Nephron progenitor cell (in vitro differentiated cells): Measurements from ENCODE around the gene P2RY8.
A peak's percentile ranks its signal among the peaks of the same experiment; 100 is the strongest.

Experiments
- DNase-seq: peaks from one replicate; pipeline ENCODE4 v3.0.0; 2021
- H3K27ac Mint-ChIP-seq: 2 replicates; pipeline ENCODE4 v1.8.0; 2021; ENCODE audit warnings: mild to moderate bottlenecking, moderate library complexity, mixed read lengths
- H3K27me3 Mint-ChIP-seq: 2 replicates; pipeline ENCODE4 v1.8.0; 2021; ENCODE audit warnings: mild to moderate bottlenecking, low read depth, mixed read lengths; ENCODE audit not compliant: poor library complexity
- H3K36me3 Mint-ChIP-seq: 2 replicates; pipeline ENCODE4 v1.8.0; 2021; ENCODE audit warnings: low read depth, mixed read lengths
- H3K4me1 Mint-ChIP-seq: 2 replicates; pipeline ENCODE4 v1.8.0; 2021; ENCODE audit warnings: mixed read lengths
- H3K4me3 Mint-ChIP-seq: 2 replicates; pipeline ENCODE4 v1.8.0; 2021; ENCODE audit warnings: mild to moderate bottlenecking, moderate library complexity, mixed read lengths
- H3K9me3 Mint-ChIP-seq: 2 replicates; pipeline ENCODE4 v1.8.0; 2021; ENCODE audit warnings: mild to moderate bottlenecking, moderate library complexity, mixed read lengths
- CTCF ChIP-seq: fragments of 200-600 bp; sonication (generic); IDR thresholded peaks from 2 replicates; pipeline ENCODE4 v1.5.0; 2021; ENCODE audit warnings: antibody characterized with exemption

The P2RY8 gene

DNA sequence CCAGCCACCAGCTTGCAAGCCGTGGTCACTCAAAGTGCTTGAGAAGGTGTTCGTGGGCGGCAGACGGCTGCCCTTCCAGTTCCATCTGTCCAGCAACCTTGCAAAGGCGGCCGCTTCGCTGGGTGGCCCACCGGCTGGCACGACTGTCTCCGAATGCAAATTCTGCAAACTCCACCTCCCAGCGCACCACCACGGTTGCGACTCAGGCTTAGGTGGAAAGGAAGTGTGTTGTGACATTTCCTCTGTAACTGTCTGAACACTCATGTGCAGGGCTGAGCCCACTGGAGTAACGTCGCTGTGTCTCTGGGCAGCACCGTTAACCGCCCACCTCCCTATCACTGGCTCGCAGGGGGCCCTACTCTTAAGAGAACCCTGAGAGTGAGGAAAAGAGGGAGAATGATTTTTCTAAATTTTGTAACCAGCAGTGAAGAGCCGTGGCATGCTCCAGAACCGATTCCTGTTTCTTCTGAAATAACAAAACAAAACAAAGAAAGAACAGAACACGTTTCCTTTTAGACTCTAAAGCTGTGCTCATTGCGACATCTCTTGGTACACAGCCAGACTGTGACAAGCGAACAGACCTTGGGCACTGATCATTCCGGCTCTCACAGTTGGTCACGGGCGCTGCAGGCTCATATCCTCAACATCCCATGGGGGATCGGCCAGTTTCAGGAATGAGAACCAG is at the start of gene P2RY8:
Gene P2RY8, minus strand, starts transcription at position 155 of the 685 bp plus-strand sequence. CDS start 70,627 bp downstream, outside the sequence.
- Mint-ChIP-seq H3K4me3 (no peak within 1 kb of the TSS), H3K36me3 (no peaks in the 10 kb centered on the region), H3K27me3 (no peaks in the 10 kb centered on the region), H3K9me3 (no peaks in the 10 kb centered on the region), H3K4me1 (peaks cover 12% of the 10 kb centered on the region), H3K27ac (peak within 1 kb of the TSS; percentile 96)
- TF ChIP-seq CTCF = no peak
- no peak for DNase-seq

- Mint-ChIP-seq H3K4me1 (no peaks in the 10 kb centered on the region), H3K4me3 (no peak overlapping the region), H3K9me3 (peaks cover 14% of the 10 kb centered on the region), H3K27me3 (peaks cover 10% of the 10 kb centered on the region), H3K36me3 (no peaks in the 10 kb centered on the region), H3K27ac (no peak overlapping the region)
- no peak for TF ChIP-seq CTCF
- no peak for DNase-seq
Measured at GRCh38 chrX:1584237-1585011, 47.4 kb upstream of the P2RY8 start.

DNA sequence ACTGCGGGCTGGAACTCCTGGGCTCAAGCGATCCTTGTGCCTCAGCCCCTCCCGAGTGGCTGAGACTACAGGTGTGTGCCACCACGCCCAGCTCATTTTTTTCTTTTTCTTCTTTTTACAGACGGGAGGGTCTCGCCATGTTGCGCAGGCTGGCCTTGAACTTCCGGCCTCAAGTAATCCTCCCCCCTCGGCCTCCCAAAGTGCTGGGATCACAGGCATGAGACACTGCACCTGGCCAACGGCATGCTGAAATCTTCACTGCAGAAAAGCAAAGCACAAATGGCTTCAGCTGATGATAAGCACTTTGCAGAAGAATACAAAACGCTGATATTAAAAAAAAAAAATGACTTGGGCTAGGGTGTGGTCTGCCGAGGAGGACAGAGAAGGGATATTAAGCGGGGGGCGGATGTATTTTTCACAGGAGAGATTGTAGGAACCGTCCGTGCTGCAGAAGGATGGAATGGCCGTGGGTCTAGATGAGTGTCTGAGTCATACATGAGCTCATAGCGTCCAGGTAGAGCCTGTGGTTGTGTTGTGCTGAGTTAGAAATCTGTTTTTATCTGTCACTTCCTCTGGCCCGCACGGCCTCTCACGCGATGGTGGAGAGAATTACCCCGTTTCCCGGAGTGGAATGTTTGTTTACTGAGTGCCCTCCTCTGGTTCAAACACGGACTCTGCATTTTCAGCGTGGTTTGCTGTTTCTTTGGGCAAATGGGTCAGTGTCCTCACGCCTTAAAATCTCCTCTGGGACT is 45.9 kb upstream of the P2RY8 start:
- Mint-ChIP-seq H3K9me3 (peaks cover 14% of the 10 kb centered on the region), H3K4me3 (no peak overlapping the region), H3K4me1 (no peaks in the 10 kb centered on the region), H3K27me3 (peaks cover 10% of the 10 kb centered on the region), H3K27ac (no peak overlapping the region), H3K36me3 (no peaks in the 10 kb centered on the region)
- no peak for DNase-seq
- TF ChIP-seq CTCF = no peak

DNA sequence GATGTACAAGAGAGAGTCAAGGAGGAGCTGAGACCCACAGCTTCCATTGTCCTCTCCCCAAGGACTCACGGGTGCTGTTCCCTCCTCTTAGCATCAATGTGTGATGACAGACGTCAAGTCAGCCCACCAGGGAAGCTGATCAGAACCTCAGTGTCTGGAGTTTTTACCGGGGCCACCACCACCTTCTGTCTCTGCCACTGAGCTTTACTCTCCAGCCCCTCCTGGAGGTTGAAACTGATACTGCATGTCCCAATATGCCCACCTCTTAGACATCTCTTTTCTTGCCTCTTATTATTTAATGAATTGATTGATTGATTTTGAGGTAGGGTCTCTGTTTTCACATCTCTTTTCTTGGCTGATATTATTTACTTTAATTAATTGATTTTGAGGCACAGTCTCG is 44.1 kb upstream of the P2RY8 start:
- peaks cover 14% of the 10 kb centered on the region for H3K9me3 Mint-ChIP-seq
- no peaks in the 10 kb centered on the region for H3K4me1 Mint-ChIP-seq
- H3K27ac Mint-ChIP-seq = no peak overlapping the region
- no peak overlapping the region for H3K4me3 Mint-ChIP-seq
- peak; percentile 59 for TF ChIP-seq CTCF
- H3K36me3 Mint-ChIP-seq = no peaks in the 10 kb centered on the region
- peak; percentile 54 for DNase-seq
- peaks cover 10% of the 10 kb centered on the region for H3K27me3 Mint-ChIP-seq

DNA sequence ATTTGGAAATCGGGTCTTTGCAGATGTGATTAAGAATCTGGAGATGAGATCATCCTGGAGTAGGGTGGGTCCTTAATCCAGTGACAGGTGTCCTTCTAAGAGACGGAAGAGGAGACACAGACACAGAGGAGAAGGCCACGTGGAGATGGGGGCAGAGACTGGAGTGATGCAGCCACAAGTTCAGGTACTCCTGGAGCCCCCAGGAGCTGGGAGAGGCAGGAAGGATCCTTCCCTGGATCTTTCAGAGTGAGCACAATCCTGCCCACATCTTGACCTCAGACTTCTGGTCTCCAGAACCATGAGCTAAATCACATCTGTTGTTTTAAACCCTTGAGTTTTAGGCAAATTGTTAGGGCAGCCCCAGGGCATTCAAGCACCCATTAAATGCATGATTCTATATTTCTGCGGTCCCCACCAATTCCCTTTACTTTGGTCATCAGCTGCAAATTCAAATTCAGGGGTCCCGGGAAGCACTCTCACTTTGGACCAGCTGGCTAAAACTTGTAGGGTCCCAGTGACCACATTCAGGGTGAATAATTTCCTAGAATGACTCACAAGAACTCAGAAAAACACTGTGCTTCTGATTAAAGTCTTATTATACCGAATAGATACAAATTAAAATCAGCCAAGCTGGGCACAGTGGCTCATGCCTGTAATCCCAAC is 41.7 kb upstream of the P2RY8 start:
- H3K4me1 Mint-ChIP-seq = no peaks in the 10 kb centered on the region
- no peak overlapping the region for H3K27ac Mint-ChIP-seq
- peaks cover 10% of the 10 kb centered on the region for H3K9me3 Mint-ChIP-seq
- DNase-seq = no peak
- TF ChIP-seq CTCF = no peak
- no peak overlapping the region for H3K4me3 Mint-ChIP-seq
- peaks cover 4% of the 10 kb centered on the region for H3K27me3 Mint-ChIP-seq
- no peaks in the 10 kb centered on the region for H3K36me3 Mint-ChIP-seq
